ENCODE measurements around the gene RAVER1. TPM values are rescaled to one million over a fixed set of nuclear protein-coding genes. Genes with fewer than 3 reads are reported as not detected.

RAVER1 gene
- total and polyA plus RNA-seq, 2 of the 13 experiments (the other 11 are each of a cell fraction or from before 2014, with no cell fraction given), result 3.6 to 7.9 TPM

- TF ChIP-seq, protein P1, sequence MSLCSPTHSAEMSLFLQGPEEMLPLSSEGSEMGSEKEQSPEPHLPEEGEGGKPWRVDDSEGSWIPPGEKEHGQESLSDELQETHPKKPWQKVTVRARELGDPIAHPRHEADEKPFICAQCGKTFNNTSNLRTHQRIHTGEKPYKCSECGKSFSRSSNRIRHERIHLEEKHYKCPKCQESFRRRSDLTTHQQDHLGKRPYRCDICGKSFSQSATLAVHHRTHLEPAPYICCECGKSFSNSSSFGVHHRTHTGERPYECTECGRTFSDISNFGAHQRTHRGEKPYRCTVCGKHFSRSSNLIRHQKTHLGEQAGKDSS (CRISPR knock-in tag; IDR thresholded peaks at IDR 0.05; ENCODE audit: borderline replicate concordance, low read depth), result 0 out of 2 replicates have a peak, but pooled peaks have one; percentile 39
- TF ChIP-seq KDM1A (CRISPR knock-in tag; IDR thresholded peaks at IDR 0.05) (no peak), TAF15 (IDR thresholded peaks at IDR 0.05; ENCODE audit: low read depth, low read length, poor library complexity, severe bottlenecking) (no peak), HOXD1 (CRISPR knock-in tag; IDR thresholded peaks at IDR 0.05) (no peak), CAMTA2 (CRISPR knock-in tag; IDR thresholded peaks at IDR 0.05; ENCODE audit: borderline replicate concordance) (no peak), STAG1 (CRISPR knock-in tag; IDR thresholded peaks at IDR 0.05) (no peak), ZNF260 (CRISPR knock-in tag; IDR thresholded peaks at IDR 0.05; ENCODE audit: borderline replicate concordance, low read depth) (no peak), KLF15 (CRISPR knock-in tag; IDR thresholded peaks at IDR 0.05; ENCODE audit: borderline replicate concordance) (peak; percentile 91; the same call in 1 of the 2 replicates), ZNF75D (CRISPR knock-in tag; IDR thresholded peaks at IDR 0.05; ENCODE audit: borderline replicate concordance) (no peak), JUNB (CRISPR knock-in tag; IDR thresholded peaks at IDR 0.05; ENCODE audit: borderline replicate concordance) (no peak), TEAD3 (CRISPR knock-in tag; optimal IDR thresholded peaks at IDR 0.05; ENCODE audit: borderline replicate concordance) (no peak), ZNF670 (CRISPR knock-in tag; IDR thresholded peaks at IDR 0.05; ENCODE audit: borderline replicate concordance) (no peak), HES4 (CRISPR knock-in tag; IDR thresholded peaks at IDR 0.05; ENCODE audit: borderline replicate concordance) (0 out of 2 replicates have a peak, but pooled peaks have one; percentile 17), ZFP82 (CRISPR knock-in tag; IDR thresholded peaks at IDR 0.05; ENCODE audit: borderline replicate concordance) (no peak), ZUFSP (CRISPR knock-in tag; IDR thresholded peaks at IDR 0.05; ENCODE audit: borderline replicate concordance) (no peak), RNF219 (CRISPR knock-in tag; IDR thresholded peaks at IDR 0.05) (no peak), ETV5 (CRISPR knock-in tag; IDR thresholded peaks at IDR 0.05; ENCODE audit: borderline replicate concordance) (no peak; the same call in 1 of the 2 replicates), RFX5 (IDR thresholded peaks at IDR 0.05; ENCODE audit: low read depth, low read length) (no peak), DMAP1 (CRISPR knock-in tag; IDR thresholded peaks at IDR 0.05) (peak; percentile 90), MED8 (CRISPR knock-in tag; IDR thresholded peaks at IDR 0.05; ENCODE audit: insufficient replicate concordance) (peak; percentile 63), ZNF441 (CRISPR knock-in tag; IDR thresholded peaks at IDR 0.05; ENCODE audit: borderline replicate concordance) (no peak), CBFB (CRISPR knock-in tag; IDR thresholded peaks at IDR 0.05) (peak; percentile 19; the same call in 1 of the 2 replicates), CSRNP1 (CRISPR knock-in tag; IDR thresholded peaks at IDR 0.05) (peak; percentile 57; the same call in 1 of the 2 replicates), ZFP36L2 (CRISPR knock-in tag; IDR thresholded peaks at IDR 0.05) (no peak)
Measured at GRCh38 chr19:10332965-10333757, at the start of gene RAVER1 (continued).

Measured in HepG2 (cell line).